B cell (primary cell): ENCODE measurements around the gene TFF2. TPM values are rescaled to one million over a fixed set of nuclear protein-coding genes. Genes with fewer than 3 reads are reported as not detected.

Source experiments
- ATAC-seq: fragments of 200-7000 bp; cut with Tn5 transposase; one replicate; pipeline ENCODE4 v1.10.0; 2021; ENCODE audit warnings: low read depth, mild to moderate bottlenecking, moderate number of reproducible peaks, moderate library complexity
- CTCF ChIA-PET: fragments of 350-600 bp; sonication (Branson Sonifier 250); formaldehyde crosslinking; loops from one replicate; lab custom pipeline; 2021; ENCODE audit warnings: antibody characterized with exemption, inconsistent platforms; lab: Charles Lee
- POLR2A ChIA-PET: fragments of 350-600 bp; sonication (Branson Sonifier 250); formaldehyde crosslinking; loops from one replicate; lab custom pipeline; 2021; ENCODE audit warnings: antibody characterized with exemption; lab: Charles Lee
- DNase-seq: peaks from one replicate; pipeline ENCODE4 v3.0.0; 2013
- H2AFZ ChIP-seq: 2 replicates; pipeline ENCODE4 v1.6.1; 2012; ENCODE audit warnings: mild to moderate bottlenecking, low read depth, low read length; ENCODE audit not compliant: insufficient read depth, poor library complexity, severe bottlenecking
- H3K27ac ChIP-seq, 2 donors: 1 replicate in 1 of 2; 2 replicates in 1 of 2; pipeline ENCODE4 v1.5.1; 2012 to 2013; ENCODE audit warnings: low read length in 2 of 2, mild to moderate bottlenecking in 2 of 2, moderate library complexity in 1 of 2
- H3K27me3 ChIP-seq, 4 experiments: fragments of 200-600 bp in 1 of 4; sonication (generic) in 1 of 4; replicated peaks in 1 of 4; 1 replicate in 2 of 4; 2 replicates in 2 of 4; pipeline versions ENCODE4 v1.6.1 to v1.7.0; 2013 to 2016; ENCODE audit warnings: low read length in 3 of 4, mild to moderate bottlenecking in 2 of 4, mixed read lengths in 1 of 4, moderate library complexity in 1 of 4; ENCODE audit not compliant: insufficient read depth in 4 of 4, control insufficient read depth in 3 of 4; ENCODE audit errors: control extremely low read depth in 1 of 4
- H3K36me3 ChIP-seq, 2 experiments: replicated peaks in 1 of 2; 1 replicate in 1 of 2; 2 replicates in 1 of 2; pipeline versions ENCODE4 v1.6.1 to v1.7.1; 2013; ENCODE audit warnings: low read length in 1 of 2; ENCODE audit not compliant: insufficient read depth in 2 of 2, control insufficient read depth in 1 of 2; ENCODE audit errors: control extremely low read depth in 1 of 2, extremely low read depth in 1 of 2
- H3K4me1 ChIP-seq, 2 donors: fragments of 200-600 bp in 1 of 2; sonication (generic) in 1 of 2; 1 replicate in 1 of 2; 2 replicates in 1 of 2; pipeline versions ENCODE4 v1.5.1 to v1.6.1; 2013 to 2017; ENCODE audit warnings: low read length in 2 of 2; ENCODE audit not compliant: control insufficient read depth in 2 of 2, insufficient read depth in 2 of 2
- H3K4me2 ChIP-seq: replicated peaks from 2 replicates; pipeline ENCODE3; 2012; ENCODE audit warnings: mild to moderate bottlenecking, low read depth, low read length; ENCODE audit not compliant: poor library complexity, severe bottlenecking
- H3K4me3 ChIP-seq, 5 experiments: fragments of 200-600 bp in 1 of 5; sonication (generic) in 1 of 5; 1 replicate in 3 of 5; 2 replicates in 2 of 5; pipeline versions ENCODE4 v1.5.1 to v1.7.0; 2011 to 2016; ENCODE audit warnings: low read length in 4 of 5, mild to moderate bottlenecking in 4 of 5, low read depth in 2 of 5, control low read depth in 1 of 5, moderate library complexity in 1 of 5; ENCODE audit not compliant: insufficient read depth in 1 of 5; ENCODE audit errors: control extremely low read depth in 1 of 5, extremely low read depth in 1 of 5
- H3K79me2 ChIP-seq: fragments of 200-600 bp; sonication (generic); one replicate; pipeline ENCODE4 v1.6.0; 2016; ENCODE audit warnings: low read length; ENCODE audit not compliant: control insufficient read depth, insufficient read depth
- H3K9ac ChIP-seq: fragments of 200-600 bp; sonication (generic); 2 replicates; pipeline ENCODE4 v1.6.1; 2017; ENCODE audit warnings: mild to moderate bottlenecking, low read length, moderate library complexity
- H3K9me3 ChIP-seq, 3 donors: one replicate each; pipeline versions ENCODE4 v1.6.1 to v1.7.1; 2013; ENCODE audit warnings: low read length in 2 of 3; ENCODE audit not compliant: control insufficient read depth in 2 of 3, insufficient read depth in 1 of 3; ENCODE audit errors: control extremely low read depth in 1 of 3
- H4K20me1 ChIP-seq: 2 replicates; pipeline ENCODE4 v1.6.0; 2012; ENCODE audit warnings: mild to moderate bottlenecking, low read length; ENCODE audit not compliant: insufficient read depth, control insufficient read depth, poor library complexity, severe bottlenecking
- H3K27ac Mint-ChIP-seq: one replicate; pipeline ENCODE4 v1.8.0; 2021; ENCODE audit warnings: mixed read lengths
- H3K27me3 Mint-ChIP-seq: one replicate; pipeline ENCODE4 v1.8.0; 2021; ENCODE audit warnings: mixed read lengths
- H3K4me1 Mint-ChIP-seq: one replicate; pipeline ENCODE4 v1.8.0; 2021; ENCODE audit warnings: mixed read lengths
- H3K4me3 Mint-ChIP-seq: one replicate; pipeline ENCODE4 v1.8.0; 2021; ENCODE audit warnings: mixed read lengths
- H3K9me3 Mint-ChIP-seq: one replicate; pipeline ENCODE4 v1.8.0; 2022; ENCODE audit warnings: mixed read lengths; ENCODE audit not compliant: insufficient read depth
- CTCF ChIP-seq: fragments of 200-600 bp; IDR thresholded peaks from one replicate; pipeline ENCODE4 v1.8.0; 2022; ENCODE audit warnings: antibody characterized with exemption, mild to moderate bottlenecking
- EZH2 ChIP-seq: IDR thresholded peaks from 2 replicates; pipeline ENCODE4 v1.6.1; 2012; ENCODE audit warnings: borderline replicate concordance, low read depth, mild to moderate bottlenecking, moderate library complexity, low read length; ENCODE audit not compliant: insufficient read depth, poor library complexity, severe bottlenecking
- WGBS: methylation state at CpG from one replicate; pipeline ENCODE4 v1.1.5; 2013; ENCODE audit warnings: missing lambda C conversion rate; ENCODE audit not compliant: insufficient coverage; 5-methylcytosine and 5-hydroxymethylcytosine counted together
- intact Hi-C: fragments of 100-400 bp; cut with micrococcal nuclease; formaldehyde crosslinking; loops from one replicate; pipeline ENCODE4 v1.10.0; 2022
- polyA plus RNA-seq: library from polyadenylated mRNA; depleted of rRNA; stranded (reverse); fragments of >200 nt; gene quantifications from 2 replicates; pipeline ENCODE4 v1.2.3, GENCODE V29; 2012
- total RNA-seq, 2 donors: library from RNA; stranded (reverse); fragments of 120-200 nt in 1 of 2; gene quantifications; 1 replicate in 1 of 2; 2 replicates in 1 of 2; pipeline versions ENCODE4 v1.2.3 to v1.2.4, GENCODE V29; 2013 to 2022

TFF2 gene
- total and polyA plus RNA-seq, 2 donors (not counting 1 experiment from before 2014, with no cell fraction given), result not detected

- no peak overlapping the region for H3K4me3 ChIP-seq
- no peaks in the 10 kb centered on the region for H3K9me3 Mint-ChIP-seq
- H3K27ac Mint-ChIP-seq, result no peak overlapping the region
- peaks cover 0 to 7% (median 1%) of the 10 kb centered on the region in 4 experiments for H3K27me3 ChIP-seq
- no peaks in the 10 kb centered on the region for H3K27me3 Mint-ChIP-seq
- DNase-seq (no peak), ATAC-seq (no peak)
- H4K20me1 ChIP-seq, result no peaks in the 10 kb centered on the region
- intact Hi-C loops, result no loop called here
- no peaks in the 10 kb centered on the region for H3K4me1 Mint-ChIP-seq
- TF ChIP-seq EZH2 (no peak), CTCF (no peak)
- no peak overlapping the region for H3K27ac ChIP-seq
- no peak overlapping the region for H3K9ac ChIP-seq
- no peak overlapping the region for H2AFZ ChIP-seq
- H3K4me2 ChIP-seq, result no peak overlapping the region
- no peak overlapping the region for H3K4me3 Mint-ChIP-seq
- no peaks in the 10 kb centered on the region for H3K9me3 ChIP-seq
- POLR2A ChIA-PET, result no interaction called here
- CTCF ChIA-PET, result no interaction called here
- WGBS, result 86% methylated on average over 10 of the region's 11 CpGs
- no peaks in the 10 kb centered on the region for H3K79me2 ChIP-seq
- no peaks in the 10 kb centered on the region for H3K4me1 ChIP-seq
- no peaks in the 10 kb centered on the region for H3K36me3 ChIP-seq
Observed at GRCh38 chr21:42343963-42344510, 6.8 kb downstream of the TFF2 start.

- no peaks in the 10 kb centered on the region for H3K79me2 ChIP-seq
- H3K4me3 Mint-ChIP-seq, result no peak overlapping the region
- no peaks in the 10 kb centered on the region for H3K36me3 ChIP-seq
- no peak overlapping the region for H2AFZ ChIP-seq
- intact Hi-C loops, result no loop called here
- no peaks in the 10 kb centered on the region for H3K4me1 ChIP-seq
- ChIA-PET CTCF (no interaction called here), POLR2A (no interaction called here)
- no peaks in the 10 kb centered on the region for H3K9me3 ChIP-seq
- H3K4me2 ChIP-seq, result no peak overlapping the region
- WGBS, result 81% methylated on average over 6 of the region's 6 CpGs
- no peak overlapping the region for H3K9ac ChIP-seq
- no peaks in the 10 kb centered on the region for H4K20me1 ChIP-seq
- peaks cover 0 to 3% (median 1%) of the 10 kb centered on the region in 4 experiments for H3K27me3 ChIP-seq
- no peak for TF ChIP-seq EZH2
- no peak for TF ChIP-seq CTCF
- no peak for DNase-seq
- ATAC-seq, result no peak
- no peak overlapping the region for H3K4me3 ChIP-seq
- no peak overlapping the region for H3K27ac Mint-ChIP-seq
- H3K27ac ChIP-seq, result no peak overlapping the region
- H3K4me1 Mint-ChIP-seq, result no peaks in the 10 kb centered on the region
- no peaks in the 10 kb centered on the region for H3K9me3 Mint-ChIP-seq
- H3K27me3 Mint-ChIP-seq, result no peaks in the 10 kb centered on the region
Observed at GRCh38 chr21:42343556-42343955, 7.2 kb downstream of the TFF2 start.
